GM12891 (cell line): ENCODE results near the gene RPL28.

Source experiments
- POLR2A ChIP-seq: IDR thresholded peaks from 2 replicates; pipeline ENCODE4 v1.6.1; 2011; ENCODE audit warnings: low read depth, low read length, control low read depth
- POLR2AphosphoS5 ChIP-seq: IDR thresholded peaks from 2 replicates; pipeline ENCODE4 v1.6.1; 2011; ENCODE audit warnings: low read depth, low read length, control low read depth
- POU2F2 ChIP-seq: IDR thresholded peaks from 2 replicates; pipeline ENCODE4 v1.6.1; 2011; ENCODE audit warnings: low read depth, mild to moderate bottlenecking, control low read depth, low read length, moderate library complexity
- SPI1 ChIP-seq: IDR thresholded peaks from 2 replicates; pipeline ENCODE4 v1.6.1; 2011; ENCODE audit warnings: low read depth, low read length, control low read depth
- TAF1 ChIP-seq: IDR thresholded peaks from 2 replicates; pipeline ENCODE4 v1.6.1; 2011; ENCODE audit warnings: low read depth, low read length, control low read depth

- peak; percentile 65; the same call in 1 of the 2 replicates for TF ChIP-seq POLR2A
- TF ChIP-seq POLR2AphosphoS5, result no peak
- TF ChIP-seq SPI1, result no peak
- 0 out of 2 replicates have a peak, but pooled peaks have one; percentile 44 for TF ChIP-seq TAF1
- peak; percentile 43; the same call in 1 of the 2 replicates for TF ChIP-seq POU2F2
Observed at GRCh38 chr19:55339105-55339888, 46.4 kb upstream of the RPL28 start, which contains the start of gene KMT5C.
